PC-9 (cell line): ENCODE data around the gene CCDC191. TPM values are rescaled to one million over a fixed set of nuclear protein-coding genes. Genes with fewer than 3 reads are reported as not detected.

ENCODE experiments used
- BruUV-seq: library from RNA; stranded (reverse); fragments of 400-500 nt; replicated peaks from 2 replicates; lab custom pipeline; 2021; lab: Mats Ljungman, UMichigan
- CTCF ChIA-PET: fragments of 300-600 bp; sonication (Branson Sonifier 250); formaldehyde crosslinking; loops from one replicate; lab custom pipeline; 2022; ENCODE audit warnings: antibody characterized with exemption; lab: Charles Lee
- POLR2A ChIA-PET: fragments of 300-600 bp; sonication (Branson Sonifier 250); formaldehyde crosslinking; loops from one replicate; lab custom pipeline; 2022; ENCODE audit warnings: antibody characterized with exemption; ENCODE audit not compliant: unreplicated experiment; lab: Charles Lee
- DNase-seq, 2 experiments: peaks; one replicate each; pipeline versions ENCODE4 v3.0.0 to v3.0.0-alpha.2; 2015 to 2022; ENCODE audit warnings: mixed read lengths in 1 of 2
- H2AFZ ChIP-seq: fragments of 200-600 bp; sonication (generic); 2 replicates; pipeline ENCODE4 v1.8.1; 2017; ENCODE audit warnings: antibody characterized with exemption
- H3F3A ChIP-seq: fragments of 200-600 bp; sonication (generic); 2 replicates; pipeline ENCODE4 v1.8.1; 2017; ENCODE audit warnings: antibody characterized with exemption, mild to moderate bottlenecking, low read depth; ENCODE audit not compliant: insufficient read depth
- H3K27ac ChIP-seq: fragments of 200-600 bp; sonication (generic); 2 replicates; pipeline ENCODE4 v1.6.1; 2016; ENCODE audit warnings: mixed run types
- H3K27me3 ChIP-seq: fragments of 200-600 bp; sonication (generic); 2 replicates; pipeline ENCODE4 v1.6.1; 2016; ENCODE audit warnings: low read depth, mixed run types; ENCODE audit not compliant: insufficient read depth
- H3K36me3 ChIP-seq: fragments of 200-600 bp; sonication (generic); 2 replicates; pipeline ENCODE4 v1.6.1; 2016; ENCODE audit warnings: low read depth, mixed run types
- H3K4me1 ChIP-seq: fragments of 200-600 bp; sonication (generic); replicated peaks from 2 replicates; pipeline ENCODE4 v1.6.1; 2016; ENCODE audit warnings: mixed run types; ENCODE audit not compliant: insufficient read depth
- H3K4me2 ChIP-seq: fragments of 200-600 bp; sonication (generic); 2 replicates; pipeline ENCODE4 v1.6.1; 2017; ENCODE audit warnings: mixed run types
- H3K4me3 ChIP-seq: fragments of 200-600 bp; sonication (generic); 2 replicates; pipeline ENCODE4 v1.6.1; 2016; ENCODE audit warnings: mixed run types
- H3K79me2 ChIP-seq: fragments of 200-600 bp; sonication (generic); 2 replicates; pipeline ENCODE4 v1.6.1; 2017; ENCODE audit warnings: low read depth, mixed run types
- H3K9me2 ChIP-seq: fragments of 200-600 bp; sonication (generic); 2 replicates; pipeline ENCODE4 v1.8.1; 2017; ENCODE audit warnings: mild to moderate bottlenecking; ENCODE audit not compliant: insufficient read depth
- H3K9me3 ChIP-seq: fragments of 200-600 bp; sonication (generic); 2 replicates; pipeline ENCODE4 v1.8.1; 2016; ENCODE audit warnings: low read depth; ENCODE audit not compliant: insufficient read depth
- H4K20me1 ChIP-seq: fragments of 200-600 bp; sonication (generic); 2 replicates; pipeline ENCODE4 v1.8.1; 2017; ENCODE audit not compliant: insufficient read depth
- CTCF ChIP-seq: fragments of 200-600 bp; sonication (generic); conservative IDR thresholded peaks from 2 replicates; pipeline ENCODE4 v1.6.1; 2017; ENCODE audit warnings: mixed run types, antibody characterized with exemption, mild to moderate bottlenecking, moderate library complexity
- EZH2 ChIP-seq: fragments of 200-600 bp; sonication (generic); IDR thresholded peaks from 2 replicates; pipeline ENCODE4 v1.8.0; 2017; ENCODE audit warnings: antibody characterized with exemption, low read depth
- intact Hi-C: fragments of 100-400 bp; cut with micrococcal nuclease; formaldehyde crosslinking; loops from one replicate; pipeline ENCODE4 v1.10.0; 2022; ENCODE audit not compliant: unreplicated experiment
- total RNA-seq: library from RNA; stranded (reverse); gene quantifications from 2 replicates; pipeline ENCODE4 v1.2.3, GENCODE V29; 2021

The CCDC191 gene
- total RNA-seq, 1 experiment from 2014 or later: 11.0 TPM

GRCh38 chr3:114089675-114090074 is 33.3 kb upstream of the CCDC191 start:
- H4K20me1 ChIP-seq: no peaks in the 10 kb centered on the region
- no peak overlapping the region for H3K4me2 ChIP-seq
- H3F3A ChIP-seq: no peaks in the 10 kb centered on the region
- H3K27ac ChIP-seq: no peak overlapping the region
- POLR2A ChIA-PET: no interaction called here
- CTCF ChIA-PET: no interaction called here
- TF ChIP-seq EZH2: no peak
- TF ChIP-seq CTCF: no peak
- peaks cover 14% of the 10 kb centered on the region for H3K36me3 ChIP-seq
- intact Hi-C loops: no loop called here
- no peaks in the 10 kb centered on the region for H3K9me2 ChIP-seq
- H3K9me3 ChIP-seq: no peaks in the 10 kb centered on the region
- H3K4me3 ChIP-seq: no peak overlapping the region
- DNase-seq: no peak
- no peaks in the 10 kb centered on the region for H3K27me3 ChIP-seq
- no peak overlapping the region for H2AFZ ChIP-seq
- no peaks in the 10 kb centered on the region for H3K79me2 ChIP-seq
- no TSS peak for BruUV-seq
- 0 out of 2 replicates have a peak, but pooled peaks cover 3% of the 10 kb centered on the region for H3K4me1 ChIP-seq

- peaks cover 31% of the 10 kb centered on the region for H3K36me3 ChIP-seq
- CTCF ChIA-PET: no interaction called here
- POLR2A ChIA-PET: no interaction called here
Measured at GRCh38 chr3:114086356-114086755, 30.0 kb upstream of the CCDC191 start.

GRCh38 chr3:114083112-114083511 is 26.8 kb upstream of the CCDC191 start:
- Histone ChIP-seq H3K4me2 (no peak overlapping the region), H3K4me3 (no peak overlapping the region), H2AFZ (no peak overlapping the region), H3K9me3 (no peaks in the 10 kb centered on the region), H3K27me3 (no peaks in the 10 kb centered on the region), H4K20me1 (no peaks in the 10 kb centered on the region), H3K36me3 (peaks cover 40% of the 10 kb centered on the region), H3K9me2 (no peaks in the 10 kb centered on the region), H3F3A (no peaks in the 10 kb centered on the region), H3K27ac (no peak overlapping the region), H3K4me1 (no peaks in the 10 kb centered on the region), H3K79me2 (no peaks in the 10 kb centered on the region)
- intact Hi-C loops: no loop called here
- no TSS peak for BruUV-seq
- ChIA-PET CTCF (no interaction called here), POLR2A (no interaction called here)
- DNase-seq: no peak
- TF ChIP-seq EZH2: no peak
- no peak for TF ChIP-seq CTCF

More at GRCh38 chr3:114086356-114086755, 30.0 kb upstream of the CCDC191 start:
- Histone ChIP-seq H3K79me2 (no peaks in the 10 kb centered on the region), H3F3A (no peaks in the 10 kb centered on the region), H3K9me3 (no peaks in the 10 kb centered on the region), H3K9me2 (no peaks in the 10 kb centered on the region), H3K4me2 (no peak overlapping the region), H3K4me1 (no peaks in the 10 kb centered on the region), H3K27ac (no peak overlapping the region), H4K20me1 (no peaks in the 10 kb centered on the region), H3K4me3 (no peak overlapping the region), H3K27me3 (no peaks in the 10 kb centered on the region), H2AFZ (no peak overlapping the region)
- intact Hi-C loops: no loop called here
- TF ChIP-seq EZH2 (no peak), CTCF (no peak)
- no TSS peak for BruUV-seq
- no peak for DNase-seq
